Ishikawa (cell line): ENCODE data around the gene GLIPR1.

Experiments used
- EGR1 ChIP-seq: IDR thresholded peaks from 2 replicates; pipeline ENCODE4 v1.6.1; 2012
- EP300 ChIP-seq: IDR thresholded peaks from 2 replicates; pipeline ENCODE4 v1.6.1; 2012; ENCODE audit warnings: borderline replicate concordance
- FOXM1 ChIP-seq: IDR thresholded peaks from 2 replicates; pipeline ENCODE4 v1.6.1; 2012; ENCODE audit warnings: low read depth, borderline replicate concordance
- MAX ChIP-seq: IDR thresholded peaks from 2 replicates; pipeline ENCODE4 v1.6.1; 2012
- NFIC ChIP-seq: IDR thresholded peaks from 2 replicates; pipeline ENCODE4 v1.6.1; 2012
- RAD21 ChIP-seq: IDR thresholded peaks from 2 replicates; pipeline ENCODE4 v1.6.1; 2012; ENCODE audit warnings: low read depth
- REST ChIP-seq: IDR thresholded peaks from 2 replicates; pipeline ENCODE4 v1.6.1; 2012; ENCODE audit warnings: low read depth, mild to moderate bottlenecking
- TAF1 ChIP-seq: IDR thresholded peaks from 2 replicates; pipeline ENCODE4 v1.6.1; 2012; ENCODE audit warnings: low read depth, mild to moderate bottlenecking
- TCF12 ChIP-seq: IDR thresholded peaks from 2 replicates; pipeline ENCODE4 v1.6.1; 2012; ENCODE audit warnings: low read depth
- USF1 ChIP-seq: IDR thresholded peaks from 2 replicates; pipeline ENCODE4 v1.6.1; 2012
- YY1 ChIP-seq: IDR thresholded peaks from 2 replicates; pipeline ENCODE4 v1.6.1; 2012; ENCODE audit warnings: low read depth
- ZBTB7A ChIP-seq: IDR thresholded peaks from 2 replicates; pipeline ENCODE4 v1.6.1; 2012; ENCODE audit warnings: low read depth

DNA sequence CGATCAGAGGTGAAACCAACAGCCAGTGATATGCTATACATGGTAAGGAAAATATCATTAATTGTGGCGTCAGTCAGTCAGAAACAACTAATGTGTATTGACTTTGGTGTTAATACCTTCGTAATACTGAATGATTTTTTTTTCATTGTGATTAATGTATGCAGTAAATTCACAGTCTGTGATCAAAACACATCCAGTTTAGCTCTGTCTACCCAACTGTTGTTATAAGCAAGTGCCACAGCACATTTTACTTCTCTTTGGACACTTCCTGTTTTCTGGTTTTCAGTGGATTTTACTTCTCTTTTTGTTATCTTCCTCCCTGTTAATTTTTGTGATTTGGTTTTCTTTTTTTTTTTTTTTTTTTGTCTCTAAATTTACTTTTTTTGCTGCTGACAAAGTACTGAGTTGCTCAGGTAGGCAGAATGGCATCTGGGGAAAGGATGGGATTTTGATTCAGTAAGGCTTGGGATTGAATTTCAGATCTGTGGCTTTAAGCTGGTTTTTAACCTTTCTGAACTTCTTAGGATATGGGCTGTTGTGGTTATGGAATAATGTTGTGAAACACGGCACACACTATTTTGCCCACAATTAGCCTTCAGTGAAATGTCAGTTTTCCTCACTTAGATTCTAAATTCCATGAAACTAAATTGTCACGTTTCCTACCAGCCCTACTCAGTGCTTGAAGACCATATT, 604 bp downstream of the GLIPR1 start:
- TF ChIP-seq EP300 = no peak
- TF ChIP-seq MAX = no peak
- TF ChIP-seq TCF12 = no peak
- no peak for TF ChIP-seq EGR1
- no peak for TF ChIP-seq YY1
- TF ChIP-seq RAD21 = no peak
- no peak for TF ChIP-seq REST
- TF ChIP-seq NFIC = no peak
- TF ChIP-seq TAF1 = no peak
- no peak for TF ChIP-seq ZBTB7A
- TF ChIP-seq FOXM1 = no peak
- TF ChIP-seq USF1 = no peak
